OCI-LY7 (cell line): Measurements from ENCODE around the gene CDK19. TPM values are rescaled to one million over a fixed set of nuclear protein-coding genes. Genes with fewer than 3 reads are reported as not detected.

ENCODE experiments used
- BruUV-seq: library from RNA; stranded (reverse); fragments of 400-500 nt; replicated peaks from 2 replicates; lab custom pipeline; 2021; lab: Mats Ljungman, UMichigan
- CTCF ChIA-PET: fragments of 300-600 bp; sonication (Branson Sonifier 250); formaldehyde crosslinking; loops from one replicate; lab custom pipeline; 2022; ENCODE audit warnings: antibody characterized with exemption; ENCODE audit not compliant: unreplicated experiment; lab: Charles Lee
- POLR2A ChIA-PET: fragments of 300-600 bp; sonication (Branson Sonifier 250); formaldehyde crosslinking; loops from one replicate; lab custom pipeline; 2022; ENCODE audit warnings: antibody characterized with exemption; lab: Charles Lee
- DNase-seq: peaks from one replicate; pipeline ENCODE4 v3.0.0-alpha.2; 2015; ENCODE audit warnings: low spot score
- H2AFZ ChIP-seq: fragments of 200-600 bp; sonication (generic), shearing (Covaris generic); 2 replicates; pipeline ENCODE4 v1.6.1; 2014; ENCODE audit warnings: mild to moderate bottlenecking, antibody characterized with exemption, low read length, moderate library complexity
- H3K27ac ChIP-seq: fragments of 200-600 bp; sonication (generic); 2 replicates; pipeline ENCODE4 v1.5.1; 2014; ENCODE audit warnings: mixed run types, low read depth, mild to moderate bottlenecking, moderate library complexity, low read length, inconsistent platforms; ENCODE audit not compliant: poor library complexity, severe bottlenecking
- H3K36me3 ChIP-seq: fragments of 200-600 bp; sonication (generic); 2 replicates; pipeline ENCODE4 v1.6.1; 2014; ENCODE audit warnings: mild to moderate bottlenecking, antibody characterized with exemption, low read length, moderate library complexity, mixed read lengths; ENCODE audit not compliant: insufficient read depth
- H3K4me1 ChIP-seq: fragments of 200-600 bp; sonication (generic); 2 replicates; pipeline ENCODE4 v1.5.1; 2014; ENCODE audit warnings: mild to moderate bottlenecking, low read length; ENCODE audit not compliant: insufficient read depth, poor library complexity, severe bottlenecking
- H3K4me2 ChIP-seq: fragments of 200-600 bp; sonication (generic); 2 replicates; pipeline ENCODE4 v1.6.1; 2014; ENCODE audit warnings: mild to moderate bottlenecking, low read length
- H3K4me3 ChIP-seq: fragments of 200-600 bp; sonication (generic); 2 replicates; pipeline ENCODE4 v1.5.1; 2014; ENCODE audit warnings: mild to moderate bottlenecking, low read depth, low read length; ENCODE audit not compliant: poor library complexity, severe bottlenecking
- H3K79me2 ChIP-seq: fragments of 200-600 bp; sonication (generic); 2 replicates; pipeline ENCODE4 v1.6.1; 2016; ENCODE audit warnings: low read depth, mild to moderate bottlenecking, low read length, moderate library complexity, mixed read lengths; ENCODE audit not compliant: insufficient read depth
- H3K9me2 ChIP-seq: fragments of 200-600 bp; sonication (generic); 2 replicates; pipeline ENCODE4 v1.6.1; 2016; ENCODE audit warnings: mild to moderate bottlenecking, low read length, mixed read lengths; ENCODE audit not compliant: insufficient read depth
- H3K9me3 ChIP-seq: fragments of 200-600 bp; sonication (generic); 2 replicates; pipeline ENCODE4 v1.6.1; 2014; ENCODE audit warnings: mild to moderate bottlenecking, mixed run types, low read length, mixed read lengths
- H4K20me1 ChIP-seq: fragments of 200-600 bp; sonication (generic); 2 replicates; pipeline ENCODE4 v1.6.1; 2014; ENCODE audit warnings: mild to moderate bottlenecking, antibody characterized with exemption, low read length, moderate library complexity, mixed read lengths; ENCODE audit not compliant: insufficient read depth
- EZH2phosphoT487 ChIP-seq: fragments of 200-600 bp; sonication (generic); IDR thresholded peaks from 2 replicates; pipeline ENCODE4 v1.6.1; 2018; ENCODE audit warnings: low read depth, borderline replicate concordance, mild to moderate bottlenecking, mixed run types, antibody characterized with exemption, low read length, moderate library complexity, mixed read lengths
- intact Hi-C: fragments of 100-400 bp; cut with micrococcal nuclease; formaldehyde crosslinking; loops from one replicate; pipeline ENCODE4 v1.10.0; 2022; ENCODE audit not compliant: unreplicated experiment
- total RNA-seq, 2 experiments: library from RNA; depleted of rRNA in 1 of 2; stranded (reverse); fragments of >200 nt in 1 of 2; shearing (Covaris generic) in 1 of 2; gene quantifications; 2 replicates each; pipeline ENCODE4 v1.2.3, GENCODE V29; 2014 to 2022
- TF ChIP-seq, protein P1 (sequence below): fragments of 200-600 bp; sonication (generic); conservative IDR thresholded peaks from 2 replicates; pipeline ENCODE4 v1.5.1; 2014; ENCODE audit warnings: mild to moderate bottlenecking, antibody characterized with exemption, low read length, moderate library complexity, mixed read lengths

The CDK19 gene
- total RNA-seq, 2 experiments from 2014 or later, result 15.4 to 35.6 TPM

DNA sequence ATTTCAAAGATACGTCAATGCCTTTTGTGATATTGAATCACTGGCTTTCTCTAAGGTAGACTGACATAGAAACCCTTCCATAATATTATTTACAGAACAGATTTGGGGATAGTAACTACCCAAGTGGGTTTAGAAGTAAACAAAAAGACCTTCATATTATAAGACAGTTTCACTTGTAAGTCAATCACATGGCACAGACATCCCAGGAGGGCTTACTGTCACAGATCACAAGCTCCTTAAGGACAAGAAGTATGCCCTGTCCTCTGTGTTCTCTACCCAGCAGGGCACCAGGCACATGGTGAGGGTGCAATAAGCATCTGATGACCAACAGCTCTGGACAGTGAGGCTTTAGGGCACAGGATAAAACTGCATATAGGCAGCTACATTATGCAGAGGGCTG is 203.0 kb downstream of the CDK19 start:
- no peak for TF ChIP-seq EZH2phosphoT487
- TF ChIP-seq, protein P1, sequence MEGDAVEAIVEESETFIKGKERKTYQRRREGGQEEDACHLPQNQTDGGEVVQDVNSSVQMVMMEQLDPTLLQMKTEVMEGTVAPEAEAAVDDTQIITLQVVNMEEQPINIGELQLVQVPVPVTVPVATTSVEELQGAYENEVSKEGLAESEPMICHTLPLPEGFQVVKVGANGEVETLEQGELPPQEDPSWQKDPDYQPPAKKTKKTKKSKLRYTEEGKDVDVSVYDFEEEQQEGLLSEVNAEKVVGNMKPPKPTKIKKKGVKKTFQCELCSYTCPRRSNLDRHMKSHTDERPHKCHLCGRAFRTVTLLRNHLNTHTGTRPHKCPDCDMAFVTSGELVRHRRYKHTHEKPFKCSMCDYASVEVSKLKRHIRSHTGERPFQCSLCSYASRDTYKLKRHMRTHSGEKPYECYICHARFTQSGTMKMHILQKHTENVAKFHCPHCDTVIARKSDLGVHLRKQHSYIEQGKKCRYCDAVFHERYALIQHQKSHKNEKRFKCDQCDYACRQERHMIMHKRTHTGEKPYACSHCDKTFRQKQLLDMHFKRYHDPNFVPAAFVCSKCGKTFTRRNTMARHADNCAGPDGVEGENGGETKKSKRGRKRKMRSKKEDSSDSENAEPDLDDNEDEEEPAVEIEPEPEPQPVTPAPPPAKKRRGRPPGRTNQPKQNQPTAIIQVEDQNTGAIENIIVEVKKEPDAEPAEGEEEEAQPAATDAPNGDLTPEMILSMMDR, result no peak
- Histone ChIP-seq H3K79me2 (no peaks in the 10 kb centered on the region), H4K20me1 (no peaks in the 10 kb centered on the region), H3K27ac (no peak overlapping the region), H3K9me3 (no peaks in the 10 kb centered on the region), H3K9me2 (no peaks in the 10 kb centered on the region), H3K4me1 (no peaks in the 10 kb centered on the region), H2AFZ (no peak overlapping the region), H3K36me3 (peaks cover 21% of the 10 kb centered on the region; the same call in 1 of the 2 replicates), H3K4me2 (no peak overlapping the region), H3K4me3 (no peak overlapping the region)
- DNase-seq, result no peak
- CTCF ChIA-PET, result no interaction called here
- no TSS peak for BruUV-seq
- intact Hi-C loops, result no loop called here
- POLR2A ChIA-PET, result interaction anchor here (0.7 to 1.2 kb wide), 2 partner anchors 31 to 705 kb away, joined by 3 to 4 read pairs; no protein-coding TSS in a partner anchor

DNA sequence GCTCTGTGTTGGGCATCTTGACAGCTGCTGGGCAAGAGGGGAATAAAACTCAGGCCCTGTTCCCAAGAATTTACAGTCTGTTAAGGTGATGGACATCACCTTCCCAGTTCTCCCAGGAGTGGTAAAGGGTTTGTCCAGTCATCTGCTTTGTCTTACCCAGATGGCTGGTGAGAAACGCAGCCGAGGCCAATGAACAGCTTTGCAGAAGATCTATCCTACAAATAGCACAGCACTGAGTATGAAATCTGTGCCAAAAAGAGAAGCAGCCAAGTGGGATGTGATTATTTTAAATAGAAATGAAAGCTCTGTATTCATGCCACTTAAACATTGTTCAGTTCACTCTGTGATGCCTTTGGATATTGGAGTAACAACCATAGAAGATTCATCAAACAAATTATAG is 206.2 kb downstream of the CDK19 start:
- Histone ChIP-seq H2AFZ (no peak overlapping the region), H3K27ac (no peak overlapping the region), H3K9me2 (no peaks in the 10 kb centered on the region), H3K4me2 (no peak overlapping the region), H3K36me3 (peaks cover 7% of the 10 kb centered on the region; the same call in 1 of the 2 replicates), H3K79me2 (no peaks in the 10 kb centered on the region), H3K4me3 (no peak overlapping the region), H4K20me1 (no peaks in the 10 kb centered on the region), H3K4me1 (no peaks in the 10 kb centered on the region), H3K9me3 (no peaks in the 10 kb centered on the region)
- TF ChIP-seq, protein P1, result no peak
- TF ChIP-seq EZH2phosphoT487, result no peak
- no peak for DNase-seq
- BruUV-seq, result no TSS peak
- intact Hi-C loops, result no loop called here
- CTCF ChIA-PET, result no interaction called here
- POLR2A ChIA-PET, result no interaction called here

DNA sequence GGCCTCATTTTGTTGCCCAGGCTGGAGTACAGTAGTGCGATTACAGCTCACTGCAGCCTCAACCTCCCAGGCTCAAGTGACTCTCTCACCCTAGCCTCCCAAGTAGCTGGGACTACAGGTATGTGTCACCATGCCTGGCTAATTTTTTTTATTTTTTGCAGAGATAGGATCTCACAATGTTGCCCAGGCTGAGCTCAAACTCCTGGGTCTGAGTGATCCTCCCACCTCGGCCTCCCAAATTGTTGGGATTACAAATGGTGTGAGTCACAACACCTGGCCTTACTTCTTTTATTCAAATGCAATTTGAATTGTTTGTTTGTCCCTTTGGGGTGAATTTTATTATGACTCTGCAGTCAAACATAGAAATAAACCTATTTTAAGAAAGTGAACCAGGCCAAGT is 207.1 kb downstream of the CDK19 start:
- H2AFZ ChIP-seq, result no peak overlapping the region
- H3K79me2 ChIP-seq, result no peaks in the 10 kb centered on the region
- H4K20me1 ChIP-seq, result no peaks in the 10 kb centered on the region
- no TSS peak for BruUV-seq
- intact Hi-C loops, result no loop called here
- no peaks in the 10 kb centered on the region for H3K9me2 ChIP-seq
- no peak overlapping the region for H3K27ac ChIP-seq
- no peak overlapping the region for H3K4me3 ChIP-seq
- no peak for DNase-seq
- POLR2A ChIA-PET, result interaction anchor here (0.6 kb wide), 1 partner anchor 47 kb away, joined by 5 read pairs; no protein-coding TSS in a partner anchor
- CTCF ChIA-PET, result no interaction called here
- no peak for TF ChIP-seq EZH2phosphoT487
- TF ChIP-seq, protein P1, result no peak
- H3K4me1 ChIP-seq, result no peaks in the 10 kb centered on the region
- no peaks in the 10 kb centered on the region for H3K9me3 ChIP-seq
- H3K4me2 ChIP-seq, result no peak overlapping the region
- no peaks in the 10 kb centered on the region; the same call in 1 of the 2 replicates for H3K36me3 ChIP-seq
